Stimulated activated CD8-positive, alpha-beta memory T cell treated with anti-CD3 and anti-CD28 coated beads, Interleukin-7, amount 100 ng/mL, for 24 hours (primary cell): Measurements from ENCODE around the gene ZNF22.

Experiments used
- DNase-seq: peaks from one replicate; pipeline ENCODE4 v3.0.0-alpha.2; 2020; ENCODE audit warnings: low read depth

Gene ZNF22

DNA sequence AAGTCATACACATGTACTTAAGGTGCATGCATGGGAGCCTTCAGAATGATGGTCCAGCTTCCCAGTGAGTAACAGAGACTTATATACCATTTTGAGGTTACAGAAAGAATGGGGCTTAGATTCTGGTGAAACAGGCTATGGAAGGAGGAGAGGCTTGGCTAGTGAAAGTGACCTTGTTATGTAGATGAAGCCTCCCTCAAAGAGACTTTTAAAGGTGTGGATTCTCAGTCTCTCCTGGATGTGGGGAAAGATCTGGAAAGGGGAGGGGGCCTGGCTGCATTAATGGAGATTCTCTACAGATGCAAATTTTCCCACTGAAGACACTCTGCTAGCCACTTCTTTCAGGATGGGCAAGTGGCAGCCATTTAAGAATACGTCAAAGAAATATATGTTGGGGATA lies 35.6 kb upstream of the ZNF22 start:
- DNase-seq: no peak

DNA sequence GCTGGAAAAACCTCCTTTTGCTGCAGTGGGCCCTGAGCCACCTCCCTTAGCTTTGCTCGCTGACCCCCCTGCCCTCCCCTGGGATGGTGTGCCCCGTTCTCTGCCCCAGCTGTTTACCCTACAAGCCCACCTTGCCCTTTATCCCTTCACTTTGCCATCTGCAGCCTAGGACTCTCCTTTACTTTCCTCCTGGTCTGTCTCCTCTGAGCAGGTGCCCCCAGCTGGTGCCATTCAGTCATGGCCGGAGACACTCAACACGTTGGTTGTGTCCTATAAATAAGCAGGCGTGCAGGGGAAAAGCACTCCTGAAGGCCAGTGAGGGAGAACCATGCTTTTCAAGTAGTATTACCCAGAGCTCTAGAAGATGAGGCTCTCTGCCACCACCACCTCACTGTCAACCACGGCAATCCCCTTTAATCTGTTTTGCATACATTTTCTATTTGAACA lies 35.0 kb upstream of the ZNF22 start:
- DNase-seq: no peak

DNA sequence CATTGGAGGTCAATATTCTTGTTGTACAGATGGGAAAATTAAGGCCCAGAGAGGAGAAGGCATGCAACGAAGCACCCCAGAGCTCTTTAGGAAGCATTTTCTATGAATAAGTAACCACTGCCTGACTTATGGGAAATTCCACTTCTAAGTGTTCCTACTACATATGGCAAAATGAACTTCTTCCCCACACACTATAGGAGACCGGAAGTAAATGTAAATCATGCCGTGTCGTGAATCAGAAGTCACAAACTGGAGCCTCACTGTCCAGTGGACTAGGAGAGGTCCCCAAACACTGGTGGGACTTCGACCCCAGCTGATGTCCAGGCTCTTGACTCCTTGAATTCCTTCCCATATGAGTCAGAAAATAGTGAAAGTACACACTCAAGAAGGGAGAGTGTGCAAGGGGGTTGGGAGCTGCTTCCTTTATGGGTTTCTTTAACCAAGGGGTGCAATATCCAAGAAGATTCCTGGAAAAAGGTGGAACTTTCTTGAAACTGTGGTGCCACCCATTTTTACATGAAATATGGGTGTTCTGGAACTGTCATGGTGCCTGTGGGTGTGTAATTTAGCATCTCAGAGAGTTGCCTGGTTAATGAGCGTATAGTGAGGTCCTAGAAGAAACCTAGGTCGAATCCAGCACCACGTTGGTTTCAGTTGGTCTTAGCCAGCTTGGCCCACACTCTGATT lies 34.5 kb upstream of the ZNF22 start:
- DNase-seq: no peak

DNA sequence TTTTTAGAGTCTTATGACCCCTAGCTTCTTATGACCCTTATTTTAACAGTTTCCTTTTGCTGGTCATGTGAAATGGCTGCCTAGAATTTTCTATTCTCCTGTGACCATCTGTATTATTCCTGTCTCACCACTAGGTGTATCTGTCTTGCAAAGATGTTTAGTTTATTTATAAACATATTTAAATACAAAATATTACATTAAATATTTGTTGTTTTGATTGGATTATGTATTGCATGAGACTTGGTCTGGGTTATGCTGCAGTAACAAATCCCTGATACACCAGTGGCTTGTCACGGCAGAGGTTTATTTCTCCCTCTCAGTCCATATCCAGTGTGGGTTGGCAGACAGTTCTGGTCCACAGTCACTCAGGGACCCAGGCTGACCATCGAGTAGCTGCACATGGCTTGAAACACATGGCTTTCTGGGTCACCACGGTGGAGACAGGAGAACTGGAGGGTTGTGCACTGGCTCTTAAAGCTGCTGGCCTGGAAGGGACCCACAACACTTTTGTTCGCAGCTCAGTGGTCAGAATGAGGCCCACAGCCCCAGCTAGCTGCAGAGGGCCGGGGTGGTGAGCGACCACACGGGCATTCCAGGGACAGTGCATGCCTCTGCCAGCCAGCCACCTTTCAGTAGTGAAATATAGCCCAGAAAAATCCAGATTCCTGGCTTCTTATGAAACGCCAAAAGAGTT lies 33.8 kb upstream of the ZNF22 start:
- DNase-seq: no peak

DNA sequence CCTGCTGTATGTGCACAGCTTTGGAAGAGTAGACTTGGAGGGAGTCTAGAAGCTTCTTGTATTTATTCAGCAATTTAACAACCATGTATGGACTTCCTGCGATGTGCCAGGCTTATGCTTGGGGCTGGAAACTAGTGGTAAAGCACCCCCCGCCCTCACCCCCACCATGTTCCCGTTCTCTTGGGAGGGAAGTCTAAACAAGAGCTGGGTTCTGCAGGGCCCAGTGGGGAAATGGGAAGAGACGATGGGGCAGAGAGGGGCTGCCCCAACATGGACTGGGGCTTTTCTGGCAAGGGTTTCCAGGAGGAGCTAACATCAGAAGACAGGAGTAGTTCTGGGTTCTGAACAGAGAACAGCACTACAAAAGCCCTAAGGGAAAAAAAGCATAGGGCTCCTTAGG lies 33.1 kb upstream of the ZNF22 start:
- DNase-seq: no peak

DNA sequence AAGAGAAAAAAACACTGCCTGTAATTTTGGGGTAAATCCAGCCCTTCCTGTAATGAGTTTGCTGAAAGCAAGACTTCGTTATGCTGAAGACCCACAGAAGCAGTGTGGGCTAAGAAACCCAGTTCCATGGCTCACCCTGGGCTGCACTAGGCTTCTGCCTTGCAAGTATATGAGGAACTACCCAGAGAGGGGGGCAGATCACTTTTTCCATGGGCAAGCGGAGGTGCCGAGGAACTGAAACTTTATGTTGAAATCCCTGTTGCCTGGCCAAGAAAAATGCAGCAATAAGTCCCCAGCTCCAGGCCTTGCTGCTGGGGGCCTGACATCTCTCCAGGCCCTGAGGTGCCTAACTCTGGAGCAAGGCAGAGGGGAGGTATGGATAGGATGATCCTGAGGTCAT lies 32.6 kb upstream of the ZNF22 start:
- DNase-seq: no peak

DNA sequence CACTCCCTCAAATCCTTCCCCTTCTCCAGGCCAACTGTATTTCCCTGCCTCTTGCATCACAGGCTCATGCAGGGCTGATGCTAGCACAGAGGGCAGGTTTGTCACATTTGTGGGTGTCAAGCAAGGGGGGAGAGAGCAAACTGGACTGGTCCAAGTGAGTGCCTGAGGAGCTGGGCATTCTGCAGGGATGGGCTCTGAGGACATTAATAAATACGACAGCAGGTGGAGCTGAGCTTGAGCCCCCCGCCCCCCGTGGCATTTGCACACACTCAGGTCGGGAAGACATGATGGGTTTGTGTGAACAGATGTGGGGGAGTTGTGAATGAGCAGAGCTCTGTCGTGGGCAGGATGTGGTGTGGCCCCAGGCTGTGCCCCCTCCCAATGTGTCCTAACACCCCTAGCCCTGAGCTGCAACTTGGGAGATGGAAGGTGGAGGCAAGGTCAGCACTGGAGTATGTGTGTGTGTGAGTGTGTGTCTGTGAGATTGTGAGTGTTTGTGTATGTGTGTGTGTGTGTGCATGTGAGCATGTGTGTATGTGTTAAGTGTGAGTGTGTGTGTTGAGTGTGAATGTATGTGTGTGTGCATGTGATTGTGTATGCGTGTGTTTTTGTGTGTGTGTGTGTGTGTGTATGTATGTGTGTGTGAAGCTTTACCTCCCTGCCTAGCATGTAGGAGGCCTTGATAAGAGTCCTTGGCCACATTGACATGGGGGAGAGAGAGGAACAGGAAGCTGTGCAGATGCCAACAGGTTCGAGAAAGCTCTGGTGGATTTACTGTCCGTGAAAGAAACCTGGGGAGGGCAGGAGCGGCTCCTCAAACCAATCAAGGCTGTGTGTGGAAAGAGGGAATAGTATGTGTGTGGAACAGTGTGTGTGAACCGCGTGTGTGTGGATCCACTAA lies 32.0 kb upstream of the ZNF22 start:
- DNase-seq: no peak

DNA sequence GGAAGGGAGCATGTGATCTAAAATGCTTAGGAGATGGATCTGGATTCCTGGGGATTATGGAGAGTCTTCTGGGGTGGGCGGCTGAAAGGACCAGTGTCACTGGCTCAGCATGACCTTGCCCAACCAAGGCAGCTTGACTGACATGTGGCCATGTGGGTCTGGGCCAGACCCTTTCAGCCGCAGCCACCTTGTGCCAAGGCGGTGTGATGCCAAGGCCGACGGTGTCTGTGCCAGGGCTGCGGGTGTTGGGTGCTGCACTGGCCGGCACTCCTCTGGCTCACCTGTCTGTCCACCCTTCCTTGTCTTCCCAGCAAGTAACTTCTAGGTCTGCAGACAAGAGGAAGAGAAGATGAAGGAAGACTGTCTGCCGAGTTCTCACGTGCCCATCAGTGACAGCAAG lies 30.9 kb upstream of the ZNF22 start:
- DNase-seq: no peak

DNA sequence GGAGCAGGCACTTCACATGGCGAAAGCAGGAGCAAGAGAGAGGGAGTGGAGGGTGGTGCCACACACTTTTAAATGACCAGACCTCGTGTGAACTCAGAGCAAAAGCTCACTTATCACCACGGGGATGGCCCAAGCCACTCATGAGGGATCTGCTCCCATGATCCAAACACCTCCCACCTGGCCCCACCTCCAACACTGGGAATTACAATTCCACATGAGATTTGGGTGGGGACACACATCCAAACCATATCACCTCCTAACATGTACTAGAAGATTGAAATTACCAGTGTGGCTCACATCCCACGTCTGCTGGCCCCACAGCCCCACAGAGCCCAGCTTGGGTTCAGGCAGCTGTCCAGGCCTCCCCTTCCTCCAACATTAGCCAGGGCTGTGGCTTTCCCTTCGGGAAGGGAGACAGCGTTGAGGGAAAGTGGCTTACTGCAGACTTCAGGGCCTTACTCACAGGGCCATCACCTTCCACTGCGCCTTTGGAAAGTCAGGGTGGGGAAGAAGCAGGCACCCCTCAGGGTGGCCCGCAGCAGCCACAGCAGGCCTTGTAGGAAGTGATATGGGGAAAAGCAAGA lies 29.8 kb upstream of the ZNF22 start:
- no peak for DNase-seq

DNA sequence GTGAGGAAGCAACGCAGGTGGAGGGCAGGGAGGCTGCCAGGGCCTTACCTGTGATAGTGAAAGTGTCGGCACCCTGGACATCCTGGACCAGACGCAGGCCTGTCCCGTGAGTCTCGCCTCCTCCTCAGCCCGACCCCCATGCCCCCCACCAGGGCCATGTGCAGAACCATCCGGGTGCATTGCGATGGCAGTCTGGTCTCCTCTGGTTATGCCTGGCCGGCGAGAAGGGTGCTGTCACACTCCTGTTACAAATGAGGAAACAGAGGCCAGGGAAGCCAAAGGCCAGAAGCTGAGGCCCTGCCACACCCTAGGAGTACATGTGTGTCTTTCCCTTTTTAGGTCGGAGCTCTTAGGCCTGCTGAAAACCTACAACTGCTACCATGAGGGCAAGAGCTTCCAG lies 29.3 kb upstream of the ZNF22 start:
- no peak for DNase-seq

DNA sequence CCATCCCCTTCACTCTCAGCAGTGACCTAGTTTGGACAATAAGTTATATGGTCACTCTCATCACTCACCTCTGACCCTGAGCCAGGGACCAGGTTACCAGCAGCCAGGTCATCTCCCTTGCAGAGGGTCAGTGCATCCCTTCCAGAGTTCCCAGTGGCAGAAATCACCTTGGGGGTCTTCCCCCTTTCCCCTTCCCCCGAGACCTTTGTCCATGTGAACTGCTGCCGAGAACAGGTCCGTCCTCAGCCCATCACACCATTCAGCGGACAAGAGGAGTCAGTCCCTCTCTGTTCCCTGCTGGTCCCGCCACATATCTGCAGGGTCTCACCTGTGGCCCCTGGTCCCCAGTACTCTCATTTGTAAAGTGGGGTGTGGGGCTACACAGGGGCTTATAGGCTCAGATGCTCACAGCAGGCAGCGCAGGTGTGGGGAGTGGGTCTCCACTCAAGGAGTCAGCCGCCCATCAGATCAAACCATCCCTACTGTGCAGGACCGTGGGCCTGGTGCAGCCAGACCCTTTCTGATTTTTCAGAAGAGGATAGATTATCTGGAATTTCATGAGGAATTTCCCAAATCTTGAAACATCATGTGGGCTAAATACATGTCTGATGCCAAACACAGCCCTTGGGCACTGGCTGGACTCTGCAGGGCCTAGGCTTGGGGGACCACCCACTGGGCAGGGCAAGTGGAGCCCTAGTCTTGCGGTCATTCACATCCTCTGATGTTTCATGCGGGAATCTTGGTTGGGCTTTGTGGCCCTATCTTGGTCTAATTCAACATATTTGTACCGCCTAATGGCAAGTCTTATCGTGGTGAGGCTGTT lies 28.6 kb upstream of the ZNF22 start:
- DNase-seq: no peak

DNA sequence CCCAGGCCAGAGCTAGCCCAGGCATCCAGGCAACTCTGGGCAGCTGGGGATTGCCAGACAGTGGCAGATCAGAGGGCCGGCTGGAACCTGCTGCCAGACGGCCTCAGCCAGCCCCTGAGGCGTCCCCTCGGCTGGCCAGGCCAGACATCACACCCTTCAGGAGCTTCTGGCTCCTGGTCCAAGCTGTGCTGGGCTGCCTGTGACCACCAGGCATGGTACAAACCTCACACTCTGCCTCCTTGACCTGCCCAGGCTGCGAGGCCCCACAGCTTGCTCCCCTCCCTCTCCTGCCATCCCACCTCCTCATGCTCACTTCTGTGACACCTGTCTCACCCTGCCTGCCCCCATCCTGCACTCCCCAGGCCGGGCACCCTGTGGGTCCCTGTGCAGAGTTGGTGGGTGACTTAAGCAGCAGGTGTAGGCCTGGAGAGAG lies 27.8 kb upstream of the ZNF22 start:
- no peak for DNase-seq

DNA sequence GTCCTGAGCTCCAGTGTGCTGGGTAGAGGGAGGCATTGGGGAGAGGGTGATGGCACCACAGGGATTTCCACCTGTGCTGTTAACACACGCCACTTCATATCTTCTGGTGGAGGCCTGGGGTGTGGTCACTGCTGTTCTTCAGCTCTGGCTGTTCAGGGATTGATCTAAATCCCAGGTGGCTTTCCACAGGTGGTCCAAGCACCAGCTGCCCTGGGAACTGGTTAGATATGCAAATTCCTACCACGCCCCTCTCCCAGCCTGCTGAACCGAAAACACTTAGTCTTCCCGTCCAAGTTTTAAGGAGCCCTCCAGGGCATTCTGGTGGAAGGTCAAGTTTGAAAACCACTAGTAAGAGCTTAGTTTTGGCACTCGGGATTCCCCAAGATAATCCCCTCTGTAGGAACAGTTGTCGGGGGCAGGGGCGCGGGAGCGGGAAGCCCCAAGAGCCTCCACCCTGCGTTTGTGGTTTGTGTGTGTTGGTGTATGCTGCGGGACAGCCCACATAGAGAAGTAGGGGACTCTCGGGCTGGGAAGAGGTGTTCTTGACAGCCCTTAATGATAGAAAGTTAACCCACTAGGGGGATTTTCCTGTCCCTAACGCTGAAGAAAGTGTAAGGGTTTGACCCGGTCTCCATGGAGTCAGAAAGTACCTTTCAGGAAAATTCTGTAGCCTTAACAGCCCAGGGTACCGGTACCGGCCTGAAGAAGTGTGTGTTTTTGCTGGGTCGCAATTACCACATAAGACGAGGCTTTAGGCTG lies 27.2 kb upstream of the ZNF22 start:
- no peak for DNase-seq

DNA sequence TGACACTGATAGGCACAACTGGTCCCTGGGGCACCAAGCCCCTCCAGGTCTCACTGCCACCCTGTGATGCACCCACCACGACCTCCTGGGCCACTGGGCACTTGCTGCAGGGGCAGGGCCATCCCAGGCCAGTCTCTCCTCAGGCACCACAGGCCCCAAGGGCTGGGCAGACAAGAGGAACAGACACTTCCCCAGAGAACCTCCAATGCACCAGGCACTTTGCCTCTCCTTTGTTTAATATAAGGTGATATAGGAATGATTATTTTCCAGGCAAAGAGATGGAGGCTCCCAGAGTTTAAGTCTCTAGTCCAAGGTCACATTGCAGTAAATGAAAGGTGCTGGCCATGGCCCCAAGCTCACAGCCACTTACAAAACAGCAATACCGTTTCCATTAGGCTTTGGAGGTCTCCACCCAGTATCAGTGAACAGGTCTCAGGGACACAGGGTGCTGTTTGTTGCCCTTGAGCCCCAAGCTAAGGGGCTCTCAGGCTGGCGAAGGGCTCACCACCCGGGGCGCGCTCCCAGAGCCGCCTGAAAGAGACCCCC lies 26.6 kb upstream of the ZNF22 start:
- no peak for DNase-seq

DNA sequence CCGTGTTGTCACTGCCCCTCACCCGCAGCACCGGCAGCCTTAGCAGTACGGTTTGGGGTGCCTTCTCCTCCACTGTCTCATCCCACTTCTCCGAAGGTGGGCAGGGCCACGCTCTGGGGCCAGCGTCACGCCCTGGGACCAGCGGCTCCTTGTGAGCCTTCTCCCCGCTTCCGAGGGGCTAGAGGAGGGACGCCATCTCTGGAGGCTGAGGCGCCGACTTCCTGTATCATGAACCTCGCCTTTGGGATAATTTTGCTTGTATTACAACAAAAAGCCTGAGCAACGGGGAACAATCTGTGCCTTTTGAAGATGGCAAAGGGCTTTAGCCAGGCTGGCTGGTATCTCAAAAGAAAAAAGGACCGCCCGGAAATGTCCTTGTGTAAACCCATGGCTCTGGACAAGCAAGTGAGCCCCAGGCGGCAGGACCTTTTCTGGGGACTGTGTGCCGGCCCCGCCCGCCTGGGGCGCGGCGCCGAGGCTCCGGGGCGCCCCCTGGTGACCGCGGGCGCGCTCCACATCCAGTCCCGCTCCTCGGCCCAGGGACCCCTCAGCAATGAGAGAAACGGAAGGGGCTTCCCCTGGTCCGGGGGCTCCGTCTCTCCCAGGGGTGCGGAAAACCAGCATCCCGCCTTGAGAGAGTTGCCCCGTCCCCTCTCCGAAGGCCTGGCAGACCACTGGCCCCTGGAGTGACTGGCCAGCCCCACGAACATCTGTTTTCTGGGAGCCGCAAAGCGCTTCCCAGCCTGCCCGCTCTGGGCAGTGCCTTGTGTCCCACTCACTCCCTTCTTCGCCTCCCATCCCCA lies 25.9 kb upstream of the ZNF22 start:
- DNase-seq: peak; percentile 32

DNA sequence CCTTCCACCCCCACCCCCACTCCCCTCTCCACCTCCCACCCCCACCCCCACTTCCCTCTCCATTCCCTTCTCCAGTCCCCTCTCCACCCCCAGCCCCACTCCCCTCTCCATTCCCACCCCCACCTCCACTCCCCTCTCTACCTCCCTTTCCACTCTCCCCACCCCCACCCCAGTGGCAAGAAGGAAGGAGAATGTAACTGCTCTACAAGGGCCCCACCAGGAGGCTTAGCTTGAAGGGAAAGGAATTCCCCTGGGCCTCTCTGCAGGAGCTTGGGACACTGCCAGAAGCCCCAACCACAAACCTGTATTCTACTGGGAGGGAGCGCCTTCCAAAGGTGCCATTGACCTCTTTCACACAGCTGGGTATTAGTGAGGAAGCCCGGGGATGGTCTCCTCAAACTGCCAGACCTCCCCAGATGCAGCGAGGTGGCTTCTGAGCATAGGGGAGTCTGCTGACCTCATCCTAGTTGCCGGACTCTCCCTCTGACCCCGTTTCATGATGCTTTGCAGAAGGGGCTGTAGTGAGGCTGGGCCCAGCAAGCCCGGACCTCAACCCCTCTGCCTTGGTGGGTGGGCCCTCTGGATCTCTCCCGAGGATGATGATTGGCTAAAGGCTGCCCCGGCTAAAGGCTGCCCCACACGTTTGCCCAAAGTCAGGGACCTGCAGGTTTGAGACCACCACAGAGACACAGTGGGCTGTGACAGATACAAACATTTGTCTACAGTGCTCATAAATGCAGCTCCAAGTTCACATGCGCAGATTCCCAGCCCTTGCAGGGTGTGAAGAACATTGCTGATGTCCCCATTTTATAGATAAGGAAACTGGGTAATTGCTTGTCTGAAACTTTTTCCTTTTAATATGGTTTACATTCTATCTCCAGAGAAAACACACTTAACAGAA lies 25.0 kb upstream of the ZNF22 start:
- no peak for DNase-seq

DNA sequence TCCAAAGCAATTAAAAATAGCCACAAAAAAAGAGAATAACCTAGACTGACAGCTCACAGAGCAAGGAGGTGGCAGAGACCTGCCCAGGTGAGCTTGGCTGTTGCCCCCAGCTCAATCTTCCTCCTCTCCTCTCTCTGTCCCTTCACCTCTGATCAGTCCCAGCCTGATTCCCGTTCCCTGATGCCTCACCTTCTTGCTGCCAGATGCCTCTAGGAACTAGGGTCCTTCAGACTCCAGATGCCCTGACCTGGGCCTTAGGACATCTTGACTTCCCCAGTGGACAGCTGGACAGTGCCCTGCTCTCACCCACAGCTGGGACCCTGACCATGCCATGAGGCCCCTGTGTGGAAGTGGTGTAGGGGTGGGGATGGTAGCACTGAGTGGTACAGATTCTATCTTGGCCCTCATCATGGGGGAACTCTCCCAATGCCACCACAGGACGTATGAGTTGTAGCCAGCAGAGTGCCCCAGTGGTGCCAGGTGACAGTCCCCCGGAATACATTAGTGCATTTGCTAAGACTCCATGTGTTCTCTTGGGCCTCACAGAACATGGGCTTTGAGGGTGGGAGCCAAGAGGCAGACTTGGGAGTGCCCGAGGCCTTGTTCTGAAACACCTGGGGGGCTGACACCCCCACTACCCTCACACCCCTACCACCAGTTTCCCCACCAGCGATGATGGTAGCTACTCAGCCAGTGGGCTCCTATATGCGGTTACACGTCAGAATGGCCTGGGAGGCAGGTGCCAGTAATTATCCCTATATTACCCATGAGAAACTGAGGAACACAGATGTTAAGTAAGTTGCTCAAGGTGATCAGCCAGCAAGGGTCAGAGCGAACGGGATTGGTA lies 24.1 kb upstream of the ZNF22 start:
- no peak for DNase-seq
